CD8-positive, alpha-beta memory T cell (primary cell): ENCODE measurements around the gene ARHGAP44. TPM values are rescaled to one million over a fixed set of nuclear protein-coding genes. Genes with fewer than 3 reads are reported as not detected.
"Not testable (repeated sequence)": the region's sequence is repeated elsewhere in the genome, so short reads cannot be mapped to it uniquely, and the experiment has no call there.

ENCODE experiments used
- CTCF ChIA-PET: fragments of 350-600 bp; sonication (Branson Sonifier 250); formaldehyde crosslinking; loops from one replicate; lab custom pipeline; 2021; ENCODE audit warnings: antibody characterized with exemption; lab: Charles Lee
- POLR2A ChIA-PET: fragments of 350-600 bp; sonication (Branson Sonifier 250); formaldehyde crosslinking; loops from one replicate; lab custom pipeline; 2021; ENCODE audit warnings: antibody characterized with exemption; lab: Charles Lee
- DNase-seq, 5 donors: peaks; one replicate each; pipeline versions ENCODE4 v3.0.0 to v3.0.0-alpha.2; 2020 to 2022; ENCODE audit warnings: mixed read lengths in 1 of 5
- H3K27ac ChIP-seq: one replicate; pipeline ENCODE4 v1.7.0; 2013; ENCODE audit warnings: low read depth, mild to moderate bottlenecking, low read length, moderate library complexity
- H3K27me3 ChIP-seq: 2 replicates; pipeline ENCODE4 v1.7.0; 2013; ENCODE audit warnings: low read length, mild to moderate bottlenecking; ENCODE audit not compliant: insufficient read depth, poor library complexity, severe bottlenecking
- H3K36me3 ChIP-seq: 2 replicates; pipeline ENCODE4 v1.7.0; 2013; ENCODE audit warnings: mild to moderate bottlenecking, low read length, moderate library complexity; ENCODE audit not compliant: insufficient read depth
- H3K4me1 ChIP-seq: 2 replicates; pipeline ENCODE4 v1.7.0; 2013; ENCODE audit warnings: mild to moderate bottlenecking, low read length, moderate library complexity; ENCODE audit not compliant: insufficient read depth
- H3K4me3 ChIP-seq: 2 replicates; pipeline ENCODE4 v1.7.0; 2013; ENCODE audit warnings: mild to moderate bottlenecking, low read length
- H3K9me3 ChIP-seq: 2 replicates; pipeline ENCODE4 v1.7.0; 2013; ENCODE audit warnings: mild to moderate bottlenecking, low read length
- H3K27ac Mint-ChIP-seq, 8 donors: one replicate each; pipeline ENCODE4 v1.8.0; 2020 to 2021; ENCODE audit warnings: mixed read lengths in 8 of 8, mild to moderate bottlenecking in 6 of 8, inconsistent platforms in 3 of 8, moderate library complexity in 3 of 8
- H3K27me3 Mint-ChIP-seq, 2 donors: one replicate each; pipeline ENCODE4 v1.8.0; 2020 to 2021; ENCODE audit warnings: mixed read lengths in 2 of 2, mild to moderate bottlenecking in 1 of 2, moderate library complexity in 1 of 2
- H3K36me3 Mint-ChIP-seq, 3 donors: one replicate each; pipeline ENCODE4 v1.8.0; 2020 to 2021; ENCODE audit warnings: mixed read lengths in 3 of 3, inconsistent platforms in 1 of 3, mild to moderate bottlenecking in 1 of 3
- H3K4me1 Mint-ChIP-seq, 3 donors: one replicate each; pipeline ENCODE4 v1.8.0; 2020 to 2021; ENCODE audit warnings: mixed read lengths in 3 of 3, inconsistent platforms in 1 of 3, mild to moderate bottlenecking in 1 of 3
- H3K4me3 Mint-ChIP-seq, 7 donors: one replicate each; pipeline ENCODE4 v1.8.0; 2020 to 2021; ENCODE audit warnings: mixed read lengths in 7 of 7, mild to moderate bottlenecking in 6 of 7, moderate library complexity in 4 of 7, inconsistent platforms in 2 of 7
- H3K9me3 Mint-ChIP-seq, 5 donors: one replicate each; pipeline ENCODE4 v1.8.0; 2020 to 2022; ENCODE audit warnings: mixed read lengths in 5 of 5, mild to moderate bottlenecking in 3 of 5, moderate library complexity in 2 of 5, inconsistent platforms in 1 of 5
- polyA plus RNA-seq: library from polyadenylated mRNA; unstranded; fragments of 300-500 nt; fragmentation: Illumina TruSeq; gene quantifications from one replicate; pipeline ENCODE4 v1.2.3, GENCODE V29; 2021
- total RNA-seq, 2 experiments: library from RNA; stranded (reverse); gene quantifications; one replicate each; pipeline ENCODE4 v1.2.3, GENCODE V29; 2021

ARHGAP44 gene
- total and polyA plus RNA-seq, 3 experiments from 2014 or later = not detected

GRCh38 chr17:12856416-12856815 lies 67.1 kb downstream of the ARHGAP44 start:
- Mint-ChIP-seq H3K36me3 (no peaks in the 10 kb centered on the region), H3K27ac (no peak overlapping the region), H3K27me3 (no peaks in the 10 kb centered on the region), H3K4me1 (no peaks in the 10 kb centered on the region), H3K4me3 (no peak overlapping the region), H3K9me3 (peaks cover 0 to 17% (median 2%) of the 10 kb centered on the region in 5 donors)
- ChIA-PET POLR2A (no interaction called here), CTCF (no interaction called here)
- Histone ChIP-seq H3K27ac (no peak overlapping the region), H3K9me3 (no peaks in the 10 kb centered on the region), H3K4me3 (no peak overlapping the region), H3K36me3 (no peaks in the 10 kb centered on the region), H3K27me3 (no peaks in the 10 kb centered on the region), H3K4me1 (no peaks in the 10 kb centered on the region)
- DNase-seq = no peak

DNA sequence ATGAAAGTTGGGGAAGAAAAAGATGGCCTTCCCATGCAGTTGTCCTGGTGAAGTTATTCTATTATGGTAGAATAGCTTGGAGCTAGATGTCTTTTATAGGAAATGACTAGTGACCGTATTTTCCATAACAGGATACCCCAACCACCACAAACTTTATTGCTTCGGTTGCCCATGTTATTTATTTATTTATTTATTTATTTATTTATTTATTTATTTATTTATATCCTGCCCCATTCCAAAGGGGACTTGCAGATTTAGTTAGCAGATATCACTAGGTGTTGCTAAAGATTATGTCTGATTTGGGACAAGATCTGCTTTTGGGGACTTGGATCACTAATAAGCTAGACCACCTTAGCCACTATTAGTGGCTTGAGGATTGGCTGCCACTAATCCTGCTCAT lies 68.3 kb downstream of the ARHGAP44 start:
- Mint-ChIP-seq H3K27ac (no peak overlapping the region), H3K27me3 (no peaks in the 10 kb centered on the region), H3K36me3 (no peaks in the 10 kb centered on the region), H3K4me1 (no peaks in the 10 kb centered on the region), H3K9me3 (peaks cover 0 to 17% (median 2%) of the 10 kb centered on the region in 5 donors), H3K4me3 (peak overlapping the region in 1 of 7 donors; percentile 40)
- ChIA-PET POLR2A (no interaction called here), CTCF (no interaction called here)
- H3K4me3 ChIP-seq = no peak overlapping the region
- no peak for DNase-seq
- H3K27me3 ChIP-seq = no peaks in the 10 kb centered on the region
- no peaks in the 10 kb centered on the region for H3K4me1 ChIP-seq
- H3K9me3 ChIP-seq = no peaks in the 10 kb centered on the region
- H3K36me3 ChIP-seq = no peaks in the 10 kb centered on the region
- no peak overlapping the region for H3K27ac ChIP-seq

DNA sequence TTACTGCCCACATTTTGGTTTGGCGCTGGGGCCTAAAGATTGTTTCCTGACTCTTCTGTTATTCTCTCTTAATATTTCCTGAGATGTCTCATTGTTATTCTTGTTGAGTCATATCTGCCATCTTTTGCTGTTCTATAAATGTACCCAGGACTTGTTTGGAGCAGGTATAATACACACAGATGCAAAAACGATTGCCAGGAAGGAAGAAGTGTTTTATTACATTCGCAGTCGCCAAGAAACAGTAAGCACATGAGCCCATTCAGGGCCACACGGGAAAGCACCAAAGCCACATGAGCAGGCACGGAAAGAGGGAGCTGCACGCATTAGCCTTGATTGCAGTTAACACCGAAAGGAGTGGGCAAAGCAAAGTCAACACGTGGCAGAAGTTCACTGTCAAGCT lies 70.2 kb downstream of the ARHGAP44 start:
- no peak for DNase-seq
- Histone ChIP-seq H3K4me1 (no peaks in the 10 kb centered on the region), H3K27me3 (no peaks in the 10 kb centered on the region), H3K36me3 (no peaks in the 10 kb centered on the region), H3K27ac (no peak overlapping the region), H3K9me3 (no peaks in the 10 kb centered on the region), H3K4me3 (no peak overlapping the region)
- H3K4me3 Mint-ChIP-seq = no peak overlapping the region
- no peaks in the 10 kb centered on the region for H3K36me3 Mint-ChIP-seq
- no peaks in the 10 kb centered on the region for H3K27me3 Mint-ChIP-seq
- H3K4me1 Mint-ChIP-seq = no peaks in the 10 kb centered on the region
- POLR2A ChIA-PET = no interaction called here
- no peak overlapping the region for H3K27ac Mint-ChIP-seq
- CTCF ChIA-PET = no interaction called here
- H3K9me3 Mint-ChIP-seq = peaks cover 0 to 17% (median 5%) of the 10 kb centered on the region in 5 donors

GRCh38 chr17:12865769-12866168 lies 76.5 kb downstream of the ARHGAP44 start:
- Histone ChIP-seq H3K9me3 (no peaks in the 10 kb centered on the region), H3K4me3 (no peak overlapping the region), H3K27me3 (no peaks in the 10 kb centered on the region), H3K4me1 (no peaks in the 10 kb centered on the region), H3K27ac (no peak overlapping the region), H3K36me3 (no peaks in the 10 kb centered on the region)
- Mint-ChIP-seq H3K36me3 (no peaks in the 10 kb centered on the region), H3K4me1 (no peaks in the 10 kb centered on the region), H3K9me3 (peaks cover 0 to 5% (median 2%) of the 10 kb centered on the region in 5 donors), H3K4me3 (no peak overlapping the region), H3K27ac (no peak overlapping the region), H3K27me3 (peaks cover 0 to 3% of the 10 kb centered on the region in 2 donors)
- POLR2A ChIA-PET = no interaction called here
- DNase-seq = no peak
- CTCF ChIA-PET = no interaction called here

DNA sequence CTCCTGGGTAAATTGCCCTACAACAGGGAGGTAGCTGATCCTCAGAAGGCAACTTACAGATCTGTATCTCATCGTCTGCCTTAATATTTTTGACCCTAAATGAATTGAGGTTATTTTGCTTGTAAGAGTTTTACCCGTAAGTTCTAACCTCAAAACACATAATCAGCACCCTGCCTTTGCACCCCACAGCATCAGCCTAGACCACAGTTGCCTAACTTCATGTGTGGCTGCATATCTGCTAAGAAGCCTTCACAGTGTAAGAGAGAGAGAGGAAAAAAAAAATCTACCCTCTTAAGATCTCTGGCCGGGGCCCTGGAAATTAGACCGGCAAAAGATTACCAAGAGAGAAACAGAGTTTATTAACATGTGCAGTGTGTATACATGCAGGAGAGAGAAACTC lies 76.9 kb downstream of the ARHGAP44 start:
- no peak overlapping the region for H3K4me3 Mint-ChIP-seq
- H3K9me3 Mint-ChIP-seq = peaks cover 0 to 5% (median 3%) of the 10 kb centered on the region in 5 donors
- CTCF ChIA-PET = no interaction called here
- no peaks in the 10 kb centered on the region for H3K4me1 ChIP-seq
- no peaks in the 10 kb centered on the region for H3K9me3 ChIP-seq
- H3K27ac Mint-ChIP-seq = no peak overlapping the region
- no peaks in the 10 kb centered on the region for H3K36me3 ChIP-seq
- POLR2A ChIA-PET = no interaction called here
- peaks cover 0 to 3% of the 10 kb centered on the region in 2 donors for H3K27me3 Mint-ChIP-seq
- H3K27me3 ChIP-seq = no peaks in the 10 kb centered on the region
- no peaks in the 10 kb centered on the region for H3K4me1 Mint-ChIP-seq
- H3K27ac ChIP-seq = no peak overlapping the region
- no peak overlapping the region for H3K4me3 ChIP-seq
- H3K36me3 Mint-ChIP-seq = no peaks in the 10 kb centered on the region
- DNase-seq = no peak

DNA sequence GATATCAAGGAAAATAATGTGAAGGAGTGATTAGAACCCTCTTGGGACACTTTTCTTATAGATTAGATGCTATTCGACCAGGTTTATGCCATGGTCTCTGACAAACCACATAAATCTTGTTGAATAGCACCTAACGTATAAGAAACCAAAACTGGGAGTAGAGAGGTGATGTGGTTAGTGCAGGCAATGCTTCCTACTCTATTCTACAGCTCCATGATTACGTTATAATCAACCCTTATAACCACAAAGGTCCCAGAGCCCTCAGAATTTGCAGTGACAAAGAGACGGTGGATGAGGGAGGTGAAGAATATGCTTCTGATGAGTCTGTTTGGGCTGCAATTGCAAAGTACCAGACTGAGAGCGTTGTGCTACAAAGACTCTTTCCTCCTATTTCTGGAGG lies 78.4 kb downstream of the ARHGAP44 start:
- peaks cover 0 to 3% of the 10 kb centered on the region in 2 donors for H3K27me3 Mint-ChIP-seq
- CTCF ChIA-PET = no interaction called here
- H3K27ac Mint-ChIP-seq = no peak overlapping the region
- no peaks in the 10 kb centered on the region for H3K36me3 ChIP-seq
- H3K36me3 Mint-ChIP-seq = no peaks in the 10 kb centered on the region
- H3K27ac ChIP-seq = no peak overlapping the region
- H3K9me3 Mint-ChIP-seq = peaks cover 0 to 5% (median 4%) of the 10 kb centered on the region in 5 donors
- no peaks in the 10 kb centered on the region for H3K9me3 ChIP-seq
- no peaks in the 10 kb centered on the region for H3K27me3 ChIP-seq
- no peak overlapping the region for H3K4me3 Mint-ChIP-seq
- POLR2A ChIA-PET = no interaction called here
- H3K4me1 ChIP-seq = no peaks in the 10 kb centered on the region
- H3K4me3 ChIP-seq = no peak overlapping the region
- H3K4me1 Mint-ChIP-seq = no peaks in the 10 kb centered on the region
- no peak for DNase-seq

DNA sequence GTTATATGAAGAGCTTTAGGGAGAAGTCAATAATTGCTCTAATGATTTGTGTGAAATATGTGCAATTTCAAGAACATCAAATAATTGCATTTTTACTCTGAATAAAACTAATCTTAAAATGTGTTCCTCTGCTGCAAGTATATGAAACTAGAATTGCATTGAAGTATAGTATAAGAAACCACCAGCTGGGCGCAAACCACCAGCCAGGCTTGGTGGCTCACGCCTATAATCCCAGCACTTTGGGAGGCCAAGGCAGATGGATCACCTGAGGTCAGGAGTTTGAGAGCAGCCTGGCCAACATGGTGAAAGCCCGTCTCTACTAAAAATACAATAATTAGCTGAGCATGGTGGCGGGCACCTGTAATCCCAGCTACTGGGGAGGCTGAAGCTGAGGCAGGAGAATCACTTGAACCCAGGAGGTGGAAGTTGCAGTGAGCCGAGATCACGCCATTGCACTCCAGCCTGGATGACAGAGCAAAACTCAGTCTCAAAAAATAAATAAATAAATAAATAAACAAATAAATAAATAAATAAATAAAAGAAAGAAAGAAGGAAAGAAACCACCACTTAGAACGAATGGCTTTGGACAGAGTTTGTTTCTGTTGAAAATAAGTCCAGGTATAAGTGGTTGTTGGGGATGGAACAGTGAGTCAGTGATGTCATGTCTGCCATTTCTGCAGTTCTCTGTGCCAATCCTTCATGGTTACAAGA lies 84.3 kb downstream of the ARHGAP44 start:
- H3K36me3 Mint-ChIP-seq, H3K4me3 ChIP-seq, H3K36me3 ChIP-seq, H3K27me3 ChIP-seq, H3K9me3 Mint-ChIP-seq, H3K27ac Mint-ChIP-seq, DNase-seq, POLR2A ChIA-PET, H3K4me1 ChIP-seq, H3K27ac ChIP-seq, H3K9me3 ChIP-seq, H3K4me3 Mint-ChIP-seq, CTCF ChIA-PET, H3K4me1 Mint-ChIP-seq, H3K27me3 Mint-ChIP-seq: not testable (repeated sequence)

GRCh38 chr17:12877953-12878669 lies 88.8 kb downstream of the ARHGAP44 start:
- ChIA-PET POLR2A (no interaction called here), CTCF (no interaction called here)
- no peaks in the 10 kb centered on the region for H3K27me3 ChIP-seq
- Mint-ChIP-seq H3K27me3 (peaks cover 2% of the 10 kb centered on the region in 2 donors), H3K27ac (no peak overlapping the region), H3K4me3 (no peak overlapping the region), H3K9me3 (peaks cover 2 to 6% (median 3%) of the 10 kb centered on the region in 5 donors), H3K36me3 (no peaks in the 10 kb centered on the region), H3K4me1 (no peaks in the 10 kb centered on the region)
- H3K27ac ChIP-seq = no peak overlapping the region
- no peaks in the 10 kb centered on the region for H3K9me3 ChIP-seq
- DNase-seq = no peak
- no peak overlapping the region for H3K4me3 ChIP-seq
- H3K4me1 ChIP-seq = no peaks in the 10 kb centered on the region
- H3K36me3 ChIP-seq = no peaks in the 10 kb centered on the region
